NCI-H2196 treated with DMSO at 0.1 percent for 48 hours (cell line): ENCODE results near the gene RAB29.
"Not testable (repeated sequence)": the region's sequence is repeated elsewhere in the genome, so short reads cannot be mapped to it uniquely, and the experiment has no call there.

Experiments
- DNase-seq: peaks from one replicate; lab custom pipeline; 2025; ENCODE audit not compliant: unreplicated experiment; lab: John Stamatoyannopoulos, UW

RAB29 gene

DNA sequence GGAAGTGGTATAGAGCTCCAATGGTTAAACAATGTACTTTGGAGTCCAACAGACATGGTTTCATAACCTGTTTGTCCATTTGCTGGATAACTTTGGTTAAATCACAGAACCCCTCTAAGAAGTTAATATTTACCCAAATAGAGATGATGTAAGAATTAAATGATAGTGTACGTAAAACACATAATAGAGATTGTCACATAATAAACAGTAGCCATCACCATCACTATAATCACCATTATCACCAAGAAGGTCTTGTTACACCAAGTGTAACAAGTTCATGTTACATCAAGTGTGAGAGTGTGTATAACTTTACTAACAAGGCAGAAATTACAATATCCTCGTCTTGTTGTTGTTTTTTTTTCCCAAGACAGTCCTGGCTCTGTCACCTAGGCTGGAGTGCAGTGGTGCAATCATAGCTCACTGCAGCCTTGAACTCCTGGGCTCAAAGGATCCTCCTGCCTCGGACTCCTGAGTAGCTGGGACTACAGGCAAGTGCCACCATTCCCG, 48.6 kb downstream of the RAB29 start:
- no peak for DNase-seq

DNA sequence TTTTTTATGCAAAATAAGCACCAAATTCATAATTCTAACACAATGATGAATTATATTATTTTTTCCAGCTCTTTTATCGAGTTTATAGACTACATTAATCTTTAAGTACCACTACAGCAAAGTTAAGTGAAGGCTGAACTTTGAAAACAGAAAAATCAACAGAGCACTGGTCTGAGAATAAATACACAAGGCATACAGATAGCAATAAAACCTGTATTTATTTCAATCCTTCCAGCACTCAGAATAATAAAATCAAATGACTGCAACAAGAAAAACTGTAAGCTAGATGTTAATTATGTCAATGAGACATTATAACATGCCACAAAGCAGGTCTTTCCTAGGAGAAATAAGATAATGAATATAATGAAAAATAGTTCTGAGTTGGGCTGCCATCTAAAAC, 49.8 kb downstream of the RAB29 start:
- DNase-seq: no peak

DNA sequence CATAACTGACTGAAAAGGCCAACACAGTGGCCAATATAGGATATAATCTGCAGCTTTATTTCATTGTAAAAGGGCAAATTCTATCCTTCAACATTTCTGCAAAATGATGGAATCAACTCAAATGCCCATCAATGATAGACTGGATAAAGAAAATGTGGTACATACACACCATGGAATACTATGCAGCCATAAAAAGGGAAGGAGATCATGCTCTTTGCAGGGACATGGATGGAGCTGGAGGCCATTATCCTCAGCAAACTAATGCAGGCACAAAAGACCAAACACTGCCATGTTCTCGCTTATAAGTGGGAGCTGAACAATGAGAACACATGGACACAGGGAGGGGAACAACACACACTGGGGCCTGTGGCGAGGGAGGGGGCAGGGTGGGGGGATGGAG, 54.5 kb downstream of the RAB29 start:
- DNase-seq: not testable (repeated sequence)

- no peak for DNase-seq
Measured at GRCh38 chr1:205719762-205720161, 55.5 kb downstream of the RAB29 start.

DNA sequence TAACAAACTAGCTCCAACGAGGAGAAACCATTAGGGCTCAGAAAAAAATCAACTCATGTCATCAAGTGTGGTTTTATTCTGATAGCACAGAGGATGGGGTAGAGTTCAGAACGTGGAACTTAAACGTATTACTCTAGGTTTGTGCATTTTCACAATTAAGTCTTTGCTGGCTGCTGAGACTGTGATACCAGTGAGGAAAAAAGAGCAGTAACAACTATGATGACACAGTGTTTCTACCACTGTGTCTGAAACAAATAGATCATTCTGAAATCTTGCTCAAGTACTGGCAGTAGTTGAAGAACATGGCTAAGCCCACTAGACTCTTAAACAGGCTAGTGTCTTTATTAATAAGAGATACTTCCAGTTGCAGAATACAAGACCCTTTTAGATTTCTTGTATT, 56.3 kb downstream of the RAB29 start:
- no peak for DNase-seq
